GM18517 (cell line): ENCODE results near the gene NME8.

Experiments used
- ATAC-seq: cut with Tn5 transposase; IDR thresholded peaks from one replicate; pipeline ENCODE4 v1.9.1; 2021; ENCODE audit warnings: mild to moderate bottlenecking, moderate library complexity; ENCODE audit not compliant: unreplicated experiment

Gene NME8

GRCh38 chr7:37899712-37900247 lies 51.4 kb downstream of the NME8 start:
- no peak for ATAC-seq

DNA sequence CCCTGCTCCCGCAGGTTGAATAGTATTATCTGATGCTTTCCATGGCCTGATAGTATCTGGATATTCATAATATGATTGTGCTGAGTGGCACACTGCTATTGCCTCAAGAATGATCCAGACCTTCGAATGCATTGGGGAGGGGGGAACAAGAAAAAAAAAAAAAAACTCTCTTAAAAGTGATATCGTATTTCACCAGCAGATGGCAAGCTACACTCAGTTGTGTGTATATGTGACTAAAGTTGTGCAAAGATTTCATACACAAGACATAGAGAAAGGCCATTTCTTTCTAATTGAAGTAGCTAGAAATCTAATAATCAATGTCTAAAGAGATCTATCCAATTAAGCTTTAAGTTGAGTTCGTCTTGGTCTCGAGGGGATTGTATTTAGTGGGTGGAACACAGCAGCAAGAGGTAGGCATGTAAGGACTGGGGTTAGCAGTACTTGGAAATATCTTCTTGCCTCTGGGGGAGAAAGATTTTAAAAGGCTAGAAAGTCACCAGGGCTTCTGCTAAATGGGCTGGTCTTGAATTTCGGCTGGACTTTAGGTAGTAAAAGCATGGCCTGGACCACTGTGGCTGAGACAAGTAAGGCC lies 52.9 kb downstream of the NME8 start:
- ATAC-seq = no peak

- ATAC-seq = no peak
Observed at GRCh38 chr7:37901890-37902524, 53.6 kb downstream of the NME8 start.

- ATAC-seq = no peak
Observed at GRCh38 chr7:37908221-37908788, 59.9 kb downstream of the NME8 start.

GRCh38 chr7:37912756-37913155 lies 64.4 kb downstream of the NME8 start:
- ATAC-seq = no peak

DNA sequence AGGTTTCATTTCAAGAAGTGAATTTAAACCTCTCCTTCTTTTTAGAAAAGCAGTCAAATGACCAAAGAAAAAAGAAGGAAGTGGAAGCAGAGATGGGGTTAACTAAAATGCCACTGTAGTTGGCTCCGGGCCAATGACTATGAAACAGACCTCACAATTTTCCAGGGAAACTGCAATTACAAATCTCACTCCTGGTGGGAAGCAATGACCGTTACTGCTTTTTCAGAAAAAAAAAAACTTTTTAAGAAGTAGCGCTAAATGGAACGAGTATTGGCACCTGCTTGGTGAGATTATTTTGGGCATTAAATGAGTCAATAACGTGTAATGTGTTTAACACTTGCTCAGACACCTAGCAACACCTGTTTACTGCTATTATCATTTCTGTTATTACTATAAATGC lies 67.0 kb downstream of the NME8 start:
- peak; percentile 42 for ATAC-seq

- ATAC-seq = no peak
Observed at GRCh38 chr7:37916017-37916672, 67.7 kb downstream of the NME8 start.

- ATAC-seq = peak; percentile 29
Observed at GRCh38 chr7:37916673-37917660, 68.6 kb downstream of the NME8 start, which contains the start of gene SFRP4. SFRP4 (minus strand) TSS chr7:37916817; CDS start chr7:37916537, 280 bp downstream.

GRCh38 chr7:37918526-37918925 lies 70.1 kb downstream of the NME8 start:
- no peak for ATAC-seq

- ATAC-seq = peak; percentile 58
Observed at GRCh38 chr7:37920305-37920848, 72.0 kb downstream of the NME8 start, which contains the start of gene EPDR1. EPDR1 (plus strand) TSS chr7:37920640; CDS start chr7:37920940, 300 bp downstream.

DNA sequence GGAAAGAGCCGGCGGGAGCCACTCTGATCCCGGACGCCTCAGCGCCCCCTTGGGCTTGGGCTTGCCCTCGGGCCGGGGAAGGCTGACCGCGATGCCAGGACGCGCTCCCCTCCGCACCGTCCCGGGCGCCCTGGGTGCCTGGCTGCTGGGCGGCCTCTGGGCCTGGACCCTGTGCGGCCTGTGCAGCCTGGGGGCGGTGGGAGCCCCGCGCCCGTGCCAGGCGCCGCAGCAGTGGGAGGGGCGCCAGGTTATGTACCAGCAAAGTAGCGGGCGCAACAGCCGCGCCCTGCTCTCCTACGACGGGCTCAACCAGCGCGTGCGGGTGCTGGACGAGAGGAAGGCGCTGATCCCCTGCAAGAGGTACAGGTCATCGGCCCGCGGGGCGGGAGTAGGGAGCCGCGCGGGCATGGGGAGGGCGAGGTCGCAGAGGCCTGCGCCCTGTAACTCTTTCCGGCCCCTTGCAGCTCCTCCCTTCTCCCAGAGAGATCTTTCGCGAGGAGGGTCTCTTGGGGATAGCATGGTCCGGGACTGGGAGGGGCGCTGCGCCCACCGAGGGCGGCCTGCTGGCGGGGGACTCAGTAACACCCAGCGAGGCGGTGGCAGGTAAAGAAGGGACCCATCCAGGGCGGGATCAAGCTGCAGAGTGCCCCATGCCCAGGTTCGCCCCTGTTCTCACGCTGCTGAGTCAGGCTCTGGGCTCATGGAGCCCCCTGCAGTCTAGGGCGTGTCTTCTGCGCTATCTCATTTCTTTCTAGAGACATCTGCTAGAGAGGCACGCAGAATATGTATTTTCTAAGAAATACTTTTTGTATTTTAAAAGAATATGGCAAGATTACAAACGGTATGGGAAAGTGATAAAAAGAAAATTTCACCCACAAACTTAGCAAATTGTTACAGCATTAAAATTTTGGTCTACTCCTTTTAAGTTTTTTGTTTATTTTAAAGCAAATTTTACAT lies 72.7 kb downstream of the NME8 start:
- ATAC-seq = peak; percentile 55

- no peak for ATAC-seq
Observed at GRCh38 chr7:37921876-37922275, 73.5 kb downstream of the NME8 start.

DNA sequence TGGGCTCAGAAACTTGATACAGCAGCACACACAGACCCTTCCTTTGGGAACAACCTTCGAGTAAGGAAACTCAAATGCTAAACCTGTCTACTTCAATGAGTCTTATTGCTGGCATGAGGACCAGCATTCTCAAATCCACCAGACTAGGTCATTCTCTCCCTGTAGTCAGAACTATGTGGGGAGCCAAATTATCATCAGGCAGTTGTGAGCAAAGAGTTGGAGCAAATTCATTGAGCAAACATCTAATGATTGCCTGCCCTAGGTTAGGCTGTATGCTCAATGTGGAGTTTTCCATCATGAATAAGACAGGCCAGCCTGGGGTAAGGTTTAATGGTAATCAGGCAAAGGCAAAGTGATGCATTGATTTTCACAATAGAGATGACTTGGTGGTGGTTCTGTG lies 75.6 kb downstream of the NME8 start:
- no peak for ATAC-seq

GRCh38 chr7:37924491-37925041 lies 76.2 kb downstream of the NME8 start:
- no peak for ATAC-seq

- no peak for ATAC-seq
Observed at GRCh38 chr7:37925620-37926019, 77.2 kb downstream of the NME8 start.

DNA sequence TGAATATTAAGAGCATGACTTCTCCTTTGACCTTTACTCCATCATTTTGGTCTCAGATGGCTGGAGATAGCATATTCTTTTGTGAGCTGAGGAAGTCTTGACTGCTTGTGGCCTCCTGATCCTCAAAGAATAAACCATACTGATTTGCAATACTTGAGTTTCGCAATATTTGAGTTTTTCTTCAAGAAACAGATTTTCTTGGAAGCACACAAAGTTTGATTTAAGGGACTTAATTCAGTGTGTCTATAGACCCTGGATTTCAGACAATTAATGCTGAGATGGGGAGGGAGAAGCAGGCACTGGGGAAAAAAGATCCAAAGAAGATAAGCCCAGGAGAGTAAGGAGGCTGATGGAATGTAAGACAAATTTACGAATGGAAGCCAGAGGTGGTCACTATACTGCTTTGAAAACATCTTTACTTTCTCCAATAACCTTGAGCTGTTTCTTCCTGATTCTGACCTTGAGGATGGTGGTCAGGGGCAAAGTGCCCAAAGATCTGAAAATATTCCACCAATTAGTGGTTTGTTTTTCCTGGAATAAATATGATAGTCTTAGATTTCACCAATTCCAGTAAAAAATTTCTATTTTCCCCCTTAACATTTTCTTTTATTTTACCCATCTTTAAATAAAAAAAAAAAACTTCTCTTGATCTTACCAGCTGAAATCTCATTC lies 79.5 kb downstream of the NME8 start:
- no peak for ATAC-seq

- ATAC-seq = no peak
Observed at GRCh38 chr7:37928878-37929277, 80.5 kb downstream of the NME8 start.
